Body of pancreas (tissue), 4 donors: ENCODE results near the gene CFAP161.

ENCODE experiments used
- CTCF ChIP-seq, 7 experiments: fragments of 450-650 bp in 4 of 7; fragments of 200-600 bp in 3 of 7; sonication (generic) in 3 of 7; IDR thresholded peaks; one replicate each; pipeline ENCODE4 v1.5.1; 2016 to 2019; ENCODE audit warnings: antibody characterized with exemption in 7 of 7
- POLR2A ChIP-seq, 3 donors: fragments of 450-650 bp; IDR thresholded peaks; one replicate each; pipeline ENCODE4 v1.6.1; 2016; ENCODE audit warnings: antibody characterized with exemption in 3 of 3, mild to moderate bottlenecking in 2 of 3

DNA sequence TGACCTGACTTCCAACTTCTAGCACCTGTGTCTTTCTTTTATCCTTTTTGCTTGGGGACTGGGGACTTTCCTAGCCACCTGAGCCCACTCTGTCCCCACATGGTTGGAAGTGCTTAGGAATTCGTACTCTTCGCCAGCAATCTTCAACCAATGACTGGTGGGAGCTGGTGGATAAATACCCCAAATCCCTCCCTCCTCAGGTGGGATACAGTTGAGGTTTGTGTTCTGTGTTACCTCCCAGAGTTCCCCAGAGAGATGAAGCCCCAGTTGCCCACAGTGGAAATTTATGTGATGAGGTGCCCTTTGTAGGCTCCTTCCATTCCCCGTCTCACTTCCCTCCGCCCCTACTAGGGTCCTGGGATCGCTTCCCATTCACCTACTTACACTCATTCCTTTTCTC, 40.1 kb upstream of the CFAP161 start:
- TF ChIP-seq CTCF (IDR thresholded peaks at IDR 0.05) (no peak), POLR2A (IDR thresholded peaks at IDR 0.05) (no peak)
